GM19043 (cell line): Measurements from ENCODE around the gene KLHL33.

Experiments used
- ATAC-seq: cut with Tn5 transposase; IDR thresholded peaks from one replicate; pipeline ENCODE4 v1.9.1; 2021; ENCODE audit warnings: low read depth; ENCODE audit not compliant: unreplicated experiment

The KLHL33 gene

GRCh38 chr14:20415782-20416206 is 20.2 kb downstream of the KLHL33 start:
- no peak for ATAC-seq

GRCh38 chr14:20413744-20414082 is 22.3 kb downstream of the KLHL33 start:
- ATAC-seq: no peak

GRCh38 chr14:20412876-20413743 is 22.9 kb downstream of the KLHL33 start, which contains the start of gene TEP1:
Gene TEP1 (minus strand): TSS chr14:20413501. CDS start chr14:20408439, 5,062 bp downstream.
- peak; percentile 58 for ATAC-seq

GRCh38 chr14:20412411-20412810 is 23.6 kb downstream of the KLHL33 start:
- peak; percentile 57 for ATAC-seq

GRCh38 chr14:20409226-20409625 is 26.7 kb downstream of the KLHL33 start:
- no peak for ATAC-seq

- ATAC-seq: no peak
Observed at GRCh38 chr14:20403521-20403920, 32.4 kb downstream of the KLHL33 start.

- no peak for ATAC-seq
Observed at GRCh38 chr14:20400965-20401593, 34.9 kb downstream of the KLHL33 start.

GRCh38 chr14:20400589-20400964 is 35.4 kb downstream of the KLHL33 start:
- ATAC-seq: no peak

GRCh38 chr14:20397511-20397910 is 38.5 kb downstream of the KLHL33 start:
- no peak for ATAC-seq

- no peak for ATAC-seq
Observed at GRCh38 chr14:20391505-20391904, 44.5 kb downstream of the KLHL33 start.

GRCh38 chr14:20388159-20388558 is 47.8 kb downstream of the KLHL33 start:
- ATAC-seq: no peak

GRCh38 chr14:20387576-20387975 is 48.4 kb downstream of the KLHL33 start:
- peak; percentile 55 for ATAC-seq

- no peak for ATAC-seq
Observed at GRCh38 chr14:20386276-20386855, 49.6 kb downstream of the KLHL33 start.

- no peak for ATAC-seq
Observed at GRCh38 chr14:20384886-20385285, 51.1 kb downstream of the KLHL33 start.

GRCh38 chr14:20384321-20384720 is 51.6 kb downstream of the KLHL33 start:
- ATAC-seq: no peak

- ATAC-seq: no peak
Observed at GRCh38 chr14:20383636-20384035, 52.3 kb downstream of the KLHL33 start.

GRCh38 chr14:20383032-20383431 is 52.9 kb downstream of the KLHL33 start:
- no peak for ATAC-seq

- no peak for ATAC-seq
Observed at GRCh38 chr14:20382526-20382925, 53.4 kb downstream of the KLHL33 start.

GRCh38 chr14:20381341-20381740 is 54.6 kb downstream of the KLHL33 start:
- no peak for ATAC-seq

- ATAC-seq: no peak
Observed at GRCh38 chr14:20380681-20381080, 55.3 kb downstream of the KLHL33 start.

- ATAC-seq: no peak
Observed at GRCh38 chr14:20379743-20380142, 56.2 kb downstream of the KLHL33 start.

GRCh38 chr14:20377171-20377570 is 58.8 kb downstream of the KLHL33 start:
- no peak for ATAC-seq
